Neural cell (in vitro differentiated cells): ENCODE data around the gene RAB3C. TPM values are rescaled to one million over a fixed set of nuclear protein-coding genes. Genes with fewer than 3 reads are reported as not detected.
"Not testable (repeated sequence)": the region's sequence is repeated elsewhere in the genome, so short reads cannot be mapped to it uniquely, and the experiment has no call there.

ENCODE experiments used
- H2AFZ ChIP-seq: fragments of 200-600, 300-800 bp; sonication (generic), shearing (Covaris generic); 2 replicates; pipeline ENCODE4 v1.6.0; 2014; ENCODE audit warnings: low read depth, mild to moderate bottlenecking, antibody characterized with exemption, low read length, moderate library complexity
- H3F3A ChIP-seq: fragments of 200-600 bp; shearing (Covaris generic); 2 replicates; pipeline ENCODE4 v1.6.1; 2016; ENCODE audit warnings: mild to moderate bottlenecking, moderate library complexity, mixed read lengths, antibody characterized with exemption, low read length; ENCODE audit not compliant: insufficient read depth, poor library complexity, severe bottlenecking
- H3K27ac ChIP-seq: fragments of 200-600, 300-800 bp; sonication (generic), shearing (Covaris generic); 2 replicates; pipeline ENCODE4 v1.5.1; 2014; ENCODE audit warnings: mild to moderate bottlenecking, low read length, moderate library complexity
- H3K27me3 ChIP-seq: fragments of 300-800, 200-600 bp; sonication (generic), shearing (Covaris generic); 2 replicates; pipeline ENCODE4 v1.6.0; 2014; ENCODE audit warnings: mild to moderate bottlenecking, low read depth, low read length, moderate library complexity; ENCODE audit not compliant: insufficient read depth
- H3K36me3 ChIP-seq: fragments of 300-800, 200-600 bp; sonication (generic), shearing (Covaris generic); 2 replicates; pipeline ENCODE4 v1.5.1; 2014; ENCODE audit warnings: mild to moderate bottlenecking, antibody characterized with exemption, low read length, moderate library complexity; ENCODE audit not compliant: insufficient read depth
- H3K4me2 ChIP-seq: fragments of 300-800, 200-600 bp; sonication (generic), shearing (Covaris generic); 2 replicates; pipeline ENCODE4 v1.6.0; 2014; ENCODE audit warnings: mild to moderate bottlenecking, low read length
- H3K4me3 ChIP-seq: fragments of 300-800, 200-600 bp; sonication (generic), shearing (Covaris generic); 2 replicates; pipeline ENCODE4 v1.5.1; 2014; ENCODE audit warnings: mild to moderate bottlenecking, low read length, moderate library complexity
- H3K79me2 ChIP-seq: fragments of 200-600 bp; shearing (Covaris generic); replicated peaks from 2 replicates; pipeline ENCODE4 v1.6.0; 2014; ENCODE audit warnings: mild to moderate bottlenecking, low read length, moderate library complexity; ENCODE audit not compliant: insufficient read depth
- H3K9ac ChIP-seq: fragments of 300-800, 200-600 bp; sonication (generic), shearing (Covaris generic); 2 replicates; pipeline ENCODE4 v1.6.1; 2016; ENCODE audit warnings: mild to moderate bottlenecking, low read length, mixed read lengths
- H3K9me2 ChIP-seq: fragments of 200-600 bp; shearing (Covaris generic); 2 replicates; pipeline ENCODE4 v1.6.1; 2016; ENCODE audit warnings: mild to moderate bottlenecking, low read length, mixed read lengths; ENCODE audit not compliant: insufficient read depth
- H3K9me3 ChIP-seq: fragments of 200-600, 300-800 bp; sonication (generic), shearing (Covaris generic); 2 replicates; pipeline ENCODE4 v1.6.1; 2016; ENCODE audit warnings: mild to moderate bottlenecking, mixed run types, low read length, moderate library complexity, mixed read lengths
- H4K20me1 ChIP-seq: fragments of 200-600 bp; shearing (Covaris generic); 2 replicates; pipeline ENCODE4 v1.6.1; 2016; ENCODE audit warnings: mild to moderate bottlenecking, mixed run types; ENCODE audit not compliant: insufficient read depth
- CTCF ChIP-seq: fragments of 450-650 bp; IDR thresholded peaks from 2 replicates; pipeline ENCODE4 v1.5.1; 2014; ENCODE audit warnings: antibody characterized with exemption, mild to moderate bottlenecking, moderate library complexity; ENCODE audit not compliant: poor library complexity, severe bottlenecking
- EP300 ChIP-seq: fragments of 450-650 bp; conservative IDR thresholded peaks from 2 replicates; pipeline ENCODE4 v1.6.1; 2014; ENCODE audit warnings: antibody characterized with exemption, mild to moderate bottlenecking, moderate library complexity; ENCODE audit not compliant: poor library complexity, severe bottlenecking
- EZH2 ChIP-seq: fragments of 200-600, 300-800 bp; shearing (Covaris generic), sonication (generic); IDR thresholded peaks from 2 replicates; pipeline ENCODE4 v1.6.1; 2014; ENCODE audit warnings: antibody characterized with exemption, low read length, borderline replicate concordance, mild to moderate bottlenecking; ENCODE audit not compliant: insufficient read depth, poor library complexity, severe bottlenecking
- MXI1 ChIP-seq: fragments of 450-650 bp; conservative IDR thresholded peaks from 2 replicates; pipeline ENCODE4 v1.6.1; 2014; ENCODE audit warnings: antibody characterized with exemption, mild to moderate bottlenecking; ENCODE audit not compliant: poor library complexity, severe bottlenecking
- POLR2AphosphoS5 ChIP-seq: IDR thresholded peaks from 2 replicates; pipeline ENCODE4 v1.6.1; 2012
- RAD21 ChIP-seq: fragments of 450-650 bp; conservative IDR thresholded peaks from 2 replicates; pipeline ENCODE4 v1.6.1; 2014; ENCODE audit warnings: antibody characterized with exemption, mild to moderate bottlenecking, moderate library complexity
- REST ChIP-seq: IDR thresholded peaks from 2 replicates; pipeline ENCODE4 v1.6.1; 2012; ENCODE audit warnings: borderline replicate concordance
- SMC3 ChIP-seq: fragments of 450-650 bp; conservative IDR thresholded peaks from 2 replicates; pipeline ENCODE4 v1.6.1; 2014; ENCODE audit warnings: antibody characterized with exemption, mild to moderate bottlenecking, moderate library complexity; ENCODE audit not compliant: poor library complexity
- TAF1 ChIP-seq: IDR thresholded peaks from 2 replicates; pipeline ENCODE4 v1.6.1; 2012; ENCODE audit warnings: low read depth
- polyA minus RNA-seq: library from RNA; depleted of rRNA, polyadenylated mRNA; stranded (reverse); fragments of >200 nt; gene quantifications from 2 replicates; pipeline ENCODE4 v1.2.3, GENCODE V29; 2014
- polyA plus RNA-seq: library from polyadenylated mRNA; depleted of rRNA; stranded (reverse); fragments of >200 nt; gene quantifications from 2 replicates; pipeline ENCODE4 v1.2.3, GENCODE V29; 2014

RAB3C gene
- polyA plus RNA-seq (94.3 and 104 TPM in 2 replicates), polyA minus RNA-seq (192 and 253 TPM in 2 replicates)

GRCh38 chr5:58582803-58583491 is at the start of gene RAB3C:
Gene RAB3C, plus strand, starts transcription at chr5:58583075. Its CDS starts 134 bp downstream, at chr5:58583209.
- Histone ChIP-seq H3K36me3 (no peaks in the 10 kb centered on the region), H3K4me3 (peak within 1 kb of the TSS; percentile 81), H3K4me2 (peak within 1 kb of the TSS; percentile 87), H4K20me1 (no peaks in the 10 kb centered on the region), H3K27ac (peak within 1 kb of the TSS; percentile 83), H2AFZ (peak within 1 kb of the TSS; percentile 83), H3K79me2 (peaks cover 43% of the 10 kb centered on the region), H3K27me3 (peaks cover 6% of the 10 kb centered on the region), H3F3A (no peaks in the 10 kb centered on the region), H3K9ac (peak within 1 kb of the TSS; percentile 78), H3K9me3 (no peaks in the 10 kb centered on the region), H3K9me2 (no peaks in the 10 kb centered on the region)
- TF ChIP-seq POLR2AphosphoS5 = peak; percentile 75
- TF ChIP-seq SMC3 = peak; percentile 43
- peak; percentile 25 for TF ChIP-seq CTCF
- TF ChIP-seq MXI1 = peak; percentile 94
- no peak for TF ChIP-seq EP300
- TF ChIP-seq TAF1 = peak; percentile 95
- TF ChIP-seq RAD21 = peak; percentile 45
- TF ChIP-seq EZH2 = no peak
- TF ChIP-seq REST = peak; percentile 89

GRCh38 chr5:58541935-58542334 is 40.9 kb upstream of the RAB3C start:
- H3K9me3 ChIP-seq, H3K9ac ChIP-seq, H3K4me2 ChIP-seq, H2AFZ ChIP-seq, H4K20me1 ChIP-seq, H3K36me3 ChIP-seq, H3K9me2 ChIP-seq, H3K27me3 ChIP-seq, H3K79me2 ChIP-seq, H3K4me3 ChIP-seq, H3F3A ChIP-seq: not testable (repeated sequence)
- peak overlapping the region; percentile 56 for H3K27ac ChIP-seq
